Measurements from ENCODE around the gene TNFSF13. TPM values are rescaled to one million over a fixed set of nuclear protein-coding genes. Genes with fewer than 3 reads are reported as not detected.

TNFSF13 gene
- total and polyA plus RNA-seq, 2 of the 8 experiments (the other 6 are each of a cell fraction or from before 2014, with no cell fraction given), result 2.1 to 2.6 TPM

- Histone ChIP-seq H3K79me2 (ENCODE audit: control insufficient read depth in 1 of 2, insufficient read depth in 2 of 2, low read length in 2 of 2) (peaks cover 4 to 49% of the 10 kb centered on the region in 2 experiments; a peak in 3 of 4 replicates), H3K4me1 (replicated peaks in 1 of 4; ENCODE audit: control insufficient read depth in 3 of 4, insufficient read depth in 4 of 4, low read length in 3 of 4) (peaks cover 0 to 5% (median 1%) of the 10 kb centered on the region in 4 experiments; a peak in 4 of 7 replicates), H3K27me3 (replicated peaks in 1 of 4; ENCODE audit: control insufficient read depth in 3 of 4, extremely low read depth in 1 of 4, insufficient read depth in 3 of 4, low read length in 3 of 4) (no peaks in the 10 kb centered on the region), H4K8ac (ENCODE audit: extremely low read depth, insufficient read depth, low read length) (no peak overlapping the region), H2AK5ac (ENCODE audit: low read depth, low read length) (no peak overlapping the region), H2AFZ (ENCODE audit: low read length) (no peak overlapping the region), H3K4ac (replicated peaks; ENCODE audit: insufficient read length, low read depth, low read length) (no peak overlapping the region), H2BK15ac (ENCODE audit: low read length) (no peak overlapping the region), H2BK5ac (ENCODE audit: low read depth, low read length) (no peak overlapping the region), H3K9me3 (ENCODE audit: insufficient read depth in 2 of 2, low read depth in 1 of 2, low read length in 1 of 2) (no peaks in the 10 kb centered on the region), H3K27ac (ENCODE audit: low read depth, low read length) (no peak overlapping the region), H3K18ac (ENCODE audit: extremely low read depth, low read length) (no peak overlapping the region), H3K23ac (ENCODE audit: insufficient read length) (no peak overlapping the region), H3K79me1 (ENCODE audit: low read depth, low read length) (peaks cover 20% of the 10 kb centered on the region), H2BK12ac (ENCODE audit: low read depth, low read length) (no peak overlapping the region), H3K4me2 (ENCODE audit: insufficient read depth in 1 of 2, low read depth in 2 of 2, low read length in 2 of 2) (no peak overlapping the region), H3K4me3 (ENCODE audit: extremely low read depth in 1 of 4, insufficient read depth in 2 of 4, low read depth in 3 of 4, low read length in 4 of 4) (no peak overlapping the region), H3K56ac (replicated peaks; ENCODE audit: insufficient read length, low read depth, low read length) (no peak overlapping the region), H4K91ac (replicated peaks; ENCODE audit: insufficient read length, low read length) (no peak overlapping the region), H3K14ac (ENCODE audit: insufficient read length) (no peak overlapping the region), H3K23me2 (ENCODE audit: low read depth, low read length) (peaks cover 6% of the 10 kb centered on the region), H2BK20ac (ENCODE audit: low read length) (no peak overlapping the region), H3K36me3 (ENCODE audit: control insufficient read depth in 2 of 4, insufficient read depth in 4 of 4, low read length in 3 of 4) (peaks cover 0 to 19% (median 2%) of the 10 kb centered on the region in 4 experiments; a peak in 5 of 8 replicates), H3K9ac (replicated peaks in 1 of 4; ENCODE audit: extremely low read depth in 1 of 4, low read depth in 3 of 4, low read length in 3 of 4) (no peak overlapping the region), H2BK120ac (replicated peaks; ENCODE audit: low read depth, low read length) (no peak overlapping the region), H4K5ac (ENCODE audit: insufficient read length, low read depth, low read length) (no peak overlapping the region), H4K20me1 (replicated peaks in 1 of 2; ENCODE audit: control insufficient read depth in 1 of 2, insufficient read depth in 2 of 2, low read length in 2 of 2) (peaks cover 0 to 14% of the 10 kb centered on the region in 2 experiments)
- WGBS, 2 experiments (ENCODE audit: extremely low coverage in 1 of 2, insufficient coverage in 1 of 2, insufficient read length in 1 of 2, insufficient replicate concordance in 2 of 2, low coverage in 1 of 2, low lambda C conversion rate in 2 of 2, missing lambda C conversion rate in 1 of 2), result 95% methylated on average over 2 of the region's 2 CpGs; no CpG with 5 or more reads in 1 of the 2 experiments
- FAIRE-seq (no peak), DNase-seq (ENCODE audit: low read depth in 1 of 2, low spot score in 2 of 2) (no peak)
- ChIA-PET POLR2A (ENCODE audit: partially characterized antibody) (interaction anchor here (1.3 to 79.4 kb wide), 4 partner anchors 16 to 56 kb away, joined by 3 to 2272 read pairs (median 6); partner anchors contain the start of genes ATP1B2, CD68, TP53 and WRAP53), CTCF (ENCODE audit: partially characterized antibody) (interaction anchor here (0.5 to 1.3 kb wide), 5 partner anchors 8 to 77 kb away, joined by 3 to 4 read pairs (median 3); partner anchors contain the start of genes SAT2, TP53 and WRAP53)
- no peak for TF ChIP-seq TCF12 (IDR thresholded peaks at IDR 0.05; ENCODE audit: low read depth, low read length)
- no peak for TF ChIP-seq BCL11A (IDR thresholded peaks at IDR 0.05; ENCODE audit: low read depth in 2 of 2, low read length in 2 of 2)
- no peak for TF ChIP-seq RXRA (IDR thresholded peaks at IDR 0.05; ENCODE audit: insufficient read depth, low read depth, low read length)
- no peak for TF ChIP-seq SRF (IDR thresholded peaks at IDR 0.05; ENCODE audit: low read depth, low read length)
- TF ChIP-seq BACH1 (IDR thresholded peaks at IDR 0.05; ENCODE audit: low read length), result no peak
- no peak for TF ChIP-seq EGR1 (IDR thresholded peaks at IDR 0.05; ENCODE audit: borderline replicate concordance, low read depth, low read length)
- TF ChIP-seq YY1 (IDR thresholded peaks at IDR 0.05; ENCODE audit: low read depth, low read length), result no peak
- no peak for TF ChIP-seq CREB1 (IDR thresholded peaks at IDR 0.05)
- no peak for TF ChIP-seq ASH2L (IDR thresholded peaks at IDR 0.05; ENCODE audit: low read length)
- no peak for TF ChIP-seq KDM1A (IDR thresholded peaks at IDR 0.05; ENCODE audit: borderline replicate concordance, low read length)
- no peak for TF ChIP-seq POLR2A (IDR thresholded peaks at IDR 0.05; ENCODE audit: control extremely low read depth in 1 of 2, low read depth in 2 of 2, low read length in 2 of 2)
These were observed 52.1 kb downstream of the TNFSF13 start for GRCh38 chr17:7610641-7611040.

Data from H1 (cell line).